Lower leg skin (tissue), 4 donors: ENCODE results near the gene PLA2G2C. TPM values are rescaled to one million over a fixed set of nuclear protein-coding genes. Genes with fewer than 3 reads are reported as not detected.
"Not testable (repeated sequence)": the region's sequence is repeated elsewhere in the genome, so short reads cannot be mapped to it uniquely, and the experiment has no call there.

ENCODE experiments used
- DNase-seq, 2 donors: peaks; one replicate each; pipeline ENCODE4 v3.0.0-alpha.2; 2019; ENCODE audit warnings: low spot score in 2 of 2
- H3K4me3 ChIP-seq: fragments of 200-600 bp; sonication (generic); 2 replicates; pipeline ENCODE4 v1.5.1; 2017; ENCODE audit warnings: mild to moderate bottlenecking, low read depth; ENCODE audit not compliant: poor library complexity, severe bottlenecking
- POLR2A ChIP-seq, 2 donors: fragments of 450-650 bp; IDR thresholded peaks; one replicate each; pipeline ENCODE4 v1.6.1; 2016 to 2017; ENCODE audit warnings: antibody characterized with exemption in 2 of 2, mild to moderate bottlenecking in 1 of 2, moderate library complexity in 1 of 2
- WGBS, 2 donors: methylation state at CpG; one replicate each; pipeline ENCODE4 v1.1.5; 2018; 5-methylcytosine and 5-hydroxymethylcytosine counted together
- intact Hi-C: fragments of 100-400 bp; cut with DNase I; formaldehyde crosslinking; loops from one replicate; pipeline ENCODE4 v1.15.0; 2023; ENCODE audit warnings: low total_unique reads
- total RNA-seq, 4 donors: library from RNA; depleted of rRNA; stranded (reverse); fragments of >200 nt; gene quantifications; one replicate each; pipeline ENCODE4 v1.1.0, GENCODE V29; 2016
- TF ChIP-seq, protein P1 (sequence below), 3 donors: fragments of 450-650 bp; IDR thresholded peaks; one replicate each; pipeline ENCODE4 v1.5.1; 2016; ENCODE audit warnings: antibody characterized with exemption in 3 of 3, mild to moderate bottlenecking in 3 of 3, moderate library complexity in 2 of 3

The PLA2G2C gene
- under 1 TPM in 1 of 4 donors, not detected in 3; 0.10 TPM for total RNA-seq

DNA sequence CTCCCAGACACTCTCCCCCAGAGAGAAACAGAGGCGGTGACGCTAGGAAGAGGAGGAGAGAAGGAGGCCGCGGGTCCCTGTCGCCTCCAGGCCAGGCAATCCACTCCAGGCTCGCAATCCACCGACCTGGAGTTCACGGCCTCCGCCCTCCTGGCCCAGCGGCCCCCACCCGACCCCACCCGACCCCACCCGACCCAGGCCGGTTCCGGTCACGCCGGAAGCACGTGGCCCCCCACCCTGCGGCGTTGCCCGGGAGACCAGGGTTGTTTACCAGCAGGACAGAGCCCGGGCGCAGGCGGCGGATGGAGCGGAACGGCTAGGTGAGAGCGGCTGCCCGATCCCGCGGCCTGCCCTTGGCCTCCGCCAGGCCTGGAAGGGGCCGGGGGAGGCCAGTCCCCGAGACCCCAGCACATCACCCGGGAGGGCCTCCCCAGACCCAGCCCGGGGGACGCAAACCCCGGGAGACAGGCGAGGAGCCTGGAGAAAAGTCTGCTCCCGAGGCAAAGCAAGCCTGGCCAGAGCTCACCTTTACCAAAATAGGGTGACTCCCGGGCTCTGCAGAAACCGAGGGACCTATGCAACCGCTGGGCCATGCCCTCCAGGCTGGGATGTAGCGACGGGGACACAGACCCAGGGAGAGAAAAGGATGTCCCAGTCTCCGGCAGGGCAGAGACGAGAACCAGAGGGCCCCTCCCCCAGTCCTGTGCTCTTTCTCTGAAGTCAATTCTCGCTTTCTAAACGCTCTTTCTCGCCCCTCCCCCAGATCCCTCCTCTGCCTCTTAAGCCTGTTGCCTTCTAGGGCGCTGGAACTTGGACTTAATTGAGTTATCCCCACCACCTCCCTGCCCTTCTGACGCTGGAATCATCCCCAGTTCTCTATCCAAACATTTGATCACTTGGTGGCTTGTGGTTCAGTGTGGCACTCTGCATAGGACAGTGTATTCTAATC lies at the start of gene PLA2G2C, which contains the start of gene UBXN10:
TSS of gene PLA2G2C (minus strand) at position 685 of the 949 bp plus-strand sequence. CDS start 9,155 bp downstream, outside the sequence.
TSS of gene UBXN10 (plus strand) at position 263 of the 949 bp plus-strand sequence. CDS start 4,466 bp downstream, outside the sequence.
- H3K4me3 ChIP-seq = no peak within 1 kb of the TSS
- intact Hi-C loops = no loop called here
- WGBS, 2 donors = 2 to 5% methylated on average over 34 to 44 of the region's 52 CpGs
- TF ChIP-seq POLR2A (IDR thresholded peaks at IDR 0.05) = no peak
- TF ChIP-seq, protein P1, sequence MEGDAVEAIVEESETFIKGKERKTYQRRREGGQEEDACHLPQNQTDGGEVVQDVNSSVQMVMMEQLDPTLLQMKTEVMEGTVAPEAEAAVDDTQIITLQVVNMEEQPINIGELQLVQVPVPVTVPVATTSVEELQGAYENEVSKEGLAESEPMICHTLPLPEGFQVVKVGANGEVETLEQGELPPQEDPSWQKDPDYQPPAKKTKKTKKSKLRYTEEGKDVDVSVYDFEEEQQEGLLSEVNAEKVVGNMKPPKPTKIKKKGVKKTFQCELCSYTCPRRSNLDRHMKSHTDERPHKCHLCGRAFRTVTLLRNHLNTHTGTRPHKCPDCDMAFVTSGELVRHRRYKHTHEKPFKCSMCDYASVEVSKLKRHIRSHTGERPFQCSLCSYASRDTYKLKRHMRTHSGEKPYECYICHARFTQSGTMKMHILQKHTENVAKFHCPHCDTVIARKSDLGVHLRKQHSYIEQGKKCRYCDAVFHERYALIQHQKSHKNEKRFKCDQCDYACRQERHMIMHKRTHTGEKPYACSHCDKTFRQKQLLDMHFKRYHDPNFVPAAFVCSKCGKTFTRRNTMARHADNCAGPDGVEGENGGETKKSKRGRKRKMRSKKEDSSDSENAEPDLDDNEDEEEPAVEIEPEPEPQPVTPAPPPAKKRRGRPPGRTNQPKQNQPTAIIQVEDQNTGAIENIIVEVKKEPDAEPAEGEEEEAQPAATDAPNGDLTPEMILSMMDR (IDR thresholded peaks at IDR 0.05) = no peak
- DNase-seq = peak in 1 of 2 donors; percentile 88

GRCh38 chr1:20234788-20235535 lies 48.6 kb upstream of the PLA2G2C start:
- WGBS, 2 donors = 71 to 74% methylated on average over 6 of the region's 6 CpGs

GRCh38 chr1:20233866-20234265 lies 47.5 kb upstream of the PLA2G2C start:
- DNase-seq = no peak
- 18 to 20% methylated on average over 6 of the region's 6 CpGs for WGBS, 2 donors
- intact Hi-C loops = no loop called here
- H3K4me3 ChIP-seq = no peak overlapping the region
- TF ChIP-seq, protein P1 (IDR thresholded peaks at IDR 0.05) = no peak
- no peak for TF ChIP-seq POLR2A (IDR thresholded peaks at IDR 0.05)

More at GRCh38 chr1:20234788-20235535, 48.6 kb upstream of the PLA2G2C start:
- no peak overlapping the region for H3K4me3 ChIP-seq
- no peak for DNase-seq
- TF ChIP-seq, protein P1 (IDR thresholded peaks at IDR 0.05) = no peak
- TF ChIP-seq POLR2A (IDR thresholded peaks at IDR 0.05) = no peak
- intact Hi-C loops = no loop called here

DNA sequence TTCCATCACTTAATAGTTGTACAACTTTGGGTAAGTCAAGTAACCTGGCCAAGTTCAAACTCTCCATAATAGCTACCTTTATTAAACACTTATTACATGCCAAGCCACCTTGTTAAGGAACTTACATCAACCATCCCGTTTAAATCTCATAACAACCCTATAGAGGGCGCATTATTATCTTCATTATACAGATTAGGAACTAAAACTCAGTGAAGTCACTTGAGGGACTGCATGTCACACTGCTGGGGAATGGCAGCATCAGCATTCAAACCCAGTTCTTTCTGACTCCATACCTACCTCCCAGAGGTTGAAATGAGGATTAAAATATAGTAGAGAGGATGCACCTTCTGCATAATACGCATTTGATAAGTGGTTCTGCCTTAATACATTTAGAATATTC lies 47.1 kb upstream of the PLA2G2C start:
- intact Hi-C loops = no loop called here
- 34 to 44% methylated on average over 3 of the region's 3 CpGs for WGBS, 2 donors
- no peak for DNase-seq
- TF ChIP-seq POLR2A (IDR thresholded peaks at IDR 0.05) = no peak
- TF ChIP-seq, protein P1 (IDR thresholded peaks at IDR 0.05) = no peak
- no peak overlapping the region for H3K4me3 ChIP-seq

GRCh38 chr1:20232564-20232963 lies 46.2 kb upstream of the PLA2G2C start:
- intact Hi-C loops, DNase-seq, H3K4me3 ChIP-seq: not testable (repeated sequence)
- 13 to 29% methylated on average over 7 of the region's 7 CpGs for WGBS, 2 donors

GRCh38 chr1:20229171-20229570 lies 42.9 kb upstream of the PLA2G2C start:
- no peak for DNase-seq
- no peak overlapping the region for H3K4me3 ChIP-seq
- 52 to 73% methylated on average over 2 of the region's 2 CpGs for WGBS, 2 donors
- no peak for TF ChIP-seq POLR2A (IDR thresholded peaks at IDR 0.05)
- TF ChIP-seq, protein P1 (IDR thresholded peaks at IDR 0.05) = no peak
- intact Hi-C loops = no loop called here
